NCI-H226 (cell line): Measurements from ENCODE around the gene SRGAP2.
A peak's percentile ranks its signal among the peaks of the same experiment; 100 is the strongest.
"Not testable (repeated sequence)": the region's sequence is repeated elsewhere in the genome, so short reads cannot be mapped to it uniquely, and the experiment has no call there.

Experiments
- DNase-seq: peaks from one replicate; pipeline ENCODE4 v3.0.0-alpha.2; 2015

Gene SRGAP2

GRCh38 chr1:206203364-206204158 lies at the start of gene SRGAP2:
TSS of gene SRGAP2 (plus strand) at chr1:206203541. CDS start at chr1:206205971, 2,430 bp downstream.
- peak; percentile 44 for DNase-seq

GRCh38 chr1:206167350-206168029 lies 35.9 kb upstream of the SRGAP2 start:
- DNase-seq = not testable (repeated sequence)

GRCh38 chr1:206169794-206170193 lies 33.5 kb upstream of the SRGAP2 start:
- DNase-seq = peak; percentile 16

GRCh38 chr1:206173110-206173719 lies 30.1 kb upstream of the SRGAP2 start:
- not testable (repeated sequence) for DNase-seq

- DNase-seq = peak; percentile 1
Observed at GRCh38 chr1:206174182-206174868, 29.0 kb upstream of the SRGAP2 start.

GRCh38 chr1:206175459-206176113 lies 27.8 kb upstream of the SRGAP2 start:
- peak; percentile 51 for DNase-seq

GRCh38 chr1:206176114-206176502 lies 27.2 kb upstream of the SRGAP2 start:
- not testable (repeated sequence) for DNase-seq

- peak; percentile 28 for DNase-seq
Observed at GRCh38 chr1:206178061-206178989, 25.0 kb upstream of the SRGAP2 start.

GRCh38 chr1:206179666-206180065 lies 23.7 kb upstream of the SRGAP2 start:
- not testable (repeated sequence) for DNase-seq

- DNase-seq = peak; percentile 5
Observed at GRCh38 chr1:206182368-206183317, 20.7 kb upstream of the SRGAP2 start.

- DNase-seq = peak; percentile 15
Observed at GRCh38 chr1:206183788-206184187, 19.6 kb upstream of the SRGAP2 start.

GRCh38 chr1:206185778-206186177 lies 17.6 kb upstream of the SRGAP2 start:
- DNase-seq = not testable (repeated sequence)

- DNase-seq = peak; percentile 69
Observed at GRCh38 chr1:206186826-206187225, 16.5 kb upstream of the SRGAP2 start.

GRCh38 chr1:206195182-206195581 lies 8.2 kb upstream of the SRGAP2 start:
- not testable (repeated sequence) for DNase-seq

GRCh38 chr1:206196748-206197424 lies 6.5 kb upstream of the SRGAP2 start:
- DNase-seq = not testable (repeated sequence)

- DNase-seq = peak; percentile 99
Observed at GRCh38 chr1:206202789-206203363, 465 bp upstream of the SRGAP2 start, which contains the start of gene FAM72A. TSS of gene FAM72A (minus strand) at chr1:206202839. CDS start at chr1:206202025, 814 bp downstream.

GRCh38 chr1:206204159-206204511 lies 794 bp downstream of the SRGAP2 start:
- not testable (repeated sequence) for DNase-seq

- peak; percentile 7 for DNase-seq
Observed at GRCh38 chr1:206204871-206205270, 1.5 kb downstream of the SRGAP2 start.

GRCh38 chr1:206205569-206205968 lies 2.2 kb downstream of the SRGAP2 start:
- not testable (repeated sequence) for DNase-seq
